Thyroid gland (tissue), 4 donors: ENCODE results near the gene MYOG.

Experiments used
- CTCF ChIP-seq, 6 experiments: fragments of 200-600 bp in 3 of 6; fragments of 450-650 bp in 3 of 6; sonication (generic) in 3 of 6; IDR thresholded peaks; one replicate each; pipeline ENCODE4 v1.5.1; 2016 to 2019; ENCODE audit warnings: antibody characterized with exemption in 6 of 6, mild to moderate bottlenecking in 2 of 6, inconsistent platforms in 1 of 6, moderate library complexity in 1 of 6
- POLR2A ChIP-seq, 2 donors: fragments of 450-650 bp; IDR thresholded peaks; one replicate each; pipeline ENCODE4 v1.6.1; 2017; ENCODE audit warnings: antibody characterized with exemption in 2 of 2, mild to moderate bottlenecking in 2 of 2, moderate library complexity in 1 of 2

DNA sequence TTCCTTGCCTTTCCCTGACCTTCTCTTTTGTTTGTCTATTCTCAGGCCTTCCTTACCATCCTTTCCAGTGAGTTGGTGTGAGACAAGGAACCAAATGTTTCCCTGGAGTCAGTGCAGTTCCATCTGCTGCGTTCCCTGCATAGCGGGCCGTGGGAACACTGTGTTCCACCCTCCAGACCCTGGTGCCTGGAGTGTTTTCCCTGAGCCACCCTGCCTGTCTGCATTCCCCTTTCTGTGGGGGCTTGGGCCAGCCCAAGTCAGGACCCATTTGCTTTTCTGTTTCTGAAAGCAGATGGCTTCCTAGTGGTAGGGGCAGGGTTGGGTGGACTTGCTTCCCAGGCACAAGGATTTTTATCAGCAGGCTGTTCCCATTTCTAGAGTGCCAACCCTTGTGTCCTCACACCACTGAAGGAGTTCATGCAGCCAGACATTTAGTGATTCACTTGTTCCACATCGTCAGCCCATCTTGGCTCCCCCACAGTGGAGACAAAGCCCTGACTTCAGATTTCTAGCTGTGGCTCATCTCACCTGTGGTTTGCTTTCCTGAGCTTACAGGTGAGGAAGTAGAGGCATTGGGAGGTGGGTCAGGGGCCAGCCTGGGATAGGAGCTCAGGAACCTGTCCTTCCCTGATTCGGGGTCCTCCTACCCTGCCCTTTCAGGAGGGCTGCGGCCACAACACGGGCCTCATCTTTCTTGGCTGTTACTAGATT lies 14.1 kb upstream of the MYOG start:
- no peak for TF ChIP-seq CTCF (IDR thresholded peaks at IDR 0.05)
- TF ChIP-seq POLR2A (IDR thresholded peaks at IDR 0.05), result no peak
